Omental fat pad (tissue), 4 donors: ENCODE measurements around the gene SCO2. TPM values are rescaled to one million over a fixed set of nuclear protein-coding genes. Genes with fewer than 3 reads are reported as not detected.
A peak's percentile ranks its signal among the peaks of the same experiment; 100 is the strongest.

Experiments
- ATAC-seq: fragments of 150-250 bp; one replicate; pipeline ENCODE4 v1.9.1; 2016; ENCODE audit warnings: mild to moderate bottlenecking, moderate library complexity; ENCODE audit not compliant: low FRiP score
- DNase-seq: peaks from one replicate; pipeline ENCODE4 v3.0.0-alpha.2; 2019; ENCODE audit warnings: low spot score
- CTCF ChIP-seq, 3 donors: fragments of 450-650 bp; IDR thresholded peaks; one replicate each; pipeline ENCODE4 v1.5.1; 2016 to 2017; ENCODE audit warnings: antibody characterized with exemption in 3 of 3, mild to moderate bottlenecking in 3 of 3, moderate library complexity in 2 of 3
- total RNA-seq, 4 donors: library from RNA; depleted of rRNA; stranded (reverse); fragments of >200 nt; gene quantifications; one replicate each; pipeline ENCODE4 v1.1.0, GENCODE V29; 2016

SCO2 gene
- total RNA-seq, 4 donors from 2014 or later, result 2.8 to 15.0 (median 9.2) TPM

GRCh38 chr22:50481045-50481439 lies 44.4 kb downstream of the SCO2 start:
- ATAC-seq (no peak), DNase-seq (no peak)
- TF ChIP-seq CTCF (IDR thresholded peaks at IDR 0.05), result no peak

GRCh38 chr22:50479721-50480120 lies 45.7 kb downstream of the SCO2 start:
- DNase-seq, result no peak
- no peak for TF ChIP-seq CTCF (IDR thresholded peaks at IDR 0.05)
- ATAC-seq, result no peak

- DNase-seq (no peak), ATAC-seq (no peak)
- TF ChIP-seq CTCF (IDR thresholded peaks at IDR 0.05), result no peak
Observed at GRCh38 chr22:50477923-50478322, 47.5 kb downstream of the SCO2 start.

DNA sequence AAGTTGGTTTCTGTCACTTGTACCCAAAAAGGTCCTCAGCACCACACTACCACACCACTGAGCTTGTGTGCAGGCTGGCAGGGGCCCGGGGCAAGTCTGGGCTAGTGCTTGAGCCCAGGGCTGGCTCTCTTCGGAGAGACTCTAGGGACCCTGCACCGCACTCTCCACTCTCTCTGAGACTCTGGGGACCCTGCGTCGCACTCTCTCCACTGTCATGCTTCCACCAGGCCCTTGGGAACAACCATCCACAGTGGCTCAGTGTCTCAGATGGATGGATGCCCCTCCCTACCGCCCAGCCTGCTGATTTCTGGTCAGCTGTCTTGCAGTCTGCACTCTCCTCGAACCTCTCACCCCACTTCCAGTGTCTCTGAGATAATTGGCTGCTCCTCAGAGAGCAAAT lies 48.5 kb downstream of the SCO2 start:
- no peak for TF ChIP-seq CTCF (IDR thresholded peaks at IDR 0.05)
- DNase-seq (no peak), ATAC-seq (no peak)

- DNase-seq, result no peak
- no peak for TF ChIP-seq CTCF (IDR thresholded peaks at IDR 0.05)
- no peak for ATAC-seq
Observed at GRCh38 chr22:50475652-50476002, 49.8 kb downstream of the SCO2 start.

DNA sequence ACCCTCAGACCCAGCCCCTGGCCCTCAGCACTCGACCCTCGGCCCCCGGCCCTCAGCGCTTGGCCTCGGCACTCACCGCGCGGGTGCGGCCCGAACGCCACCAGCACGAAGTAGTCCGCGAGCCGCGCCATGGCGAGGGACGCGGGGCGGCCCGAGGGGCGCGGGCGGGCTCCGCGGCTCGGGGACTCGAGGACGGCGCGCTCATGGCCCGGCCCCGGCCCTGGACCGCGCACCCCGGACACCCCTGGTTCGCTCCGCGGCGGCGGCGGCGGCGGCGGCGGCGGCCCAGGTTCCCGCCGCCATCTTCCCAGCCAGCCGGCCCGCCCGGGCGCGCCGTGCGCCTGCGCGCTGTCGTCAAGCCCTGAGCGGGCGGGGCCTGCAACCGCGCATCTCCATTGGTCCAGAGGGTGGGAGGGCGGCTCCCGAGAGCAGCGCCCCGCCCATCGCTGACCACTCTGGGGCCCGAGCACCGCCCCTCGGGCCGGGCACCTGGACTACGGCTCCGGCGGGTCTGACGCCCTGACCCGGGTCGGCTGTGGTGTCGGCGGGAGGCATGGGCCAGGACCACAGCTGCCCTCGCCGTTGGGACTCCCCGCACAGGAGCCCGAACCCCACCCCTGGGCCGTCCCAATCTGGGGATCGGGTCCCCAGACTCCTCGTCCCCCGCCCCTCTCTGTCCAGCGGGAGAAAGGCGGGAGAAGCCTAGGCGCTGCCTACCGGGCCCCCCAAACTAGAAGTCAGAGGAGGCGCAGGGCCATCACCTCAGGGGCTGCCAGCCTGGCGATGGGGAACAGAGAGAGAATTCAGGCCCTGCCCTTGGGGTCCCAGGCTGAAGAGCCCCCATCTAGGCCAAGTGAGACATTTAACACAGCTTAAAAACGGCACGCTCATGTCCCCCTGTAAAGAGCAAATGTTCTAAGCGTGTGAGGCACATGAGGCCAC lies 50.4 kb downstream of the SCO2 start, which contains the start of gene SBF1:
Gene SBF1, minus strand, starts transcription at position 326 of the 942 bp plus-strand sequence. Its CDS starts 195 bp downstream, at position 131.
- peak; percentile 82 for DNase-seq
- TF ChIP-seq CTCF (IDR thresholded peaks at IDR 0.05), result no peak
- peak; percentile 97 for ATAC-seq
